CD14-positive monocyte (primary cell): ENCODE data around the gene IKBKE. TPM values are rescaled to one million over a fixed set of nuclear protein-coding genes. Genes with fewer than 3 reads are reported as not detected.

Experiments used
- DNase-seq, 3 donors: peaks; one replicate each; pipeline ENCODE4 v3.0.0-alpha.2; 2011 to 2022
- H2AFZ ChIP-seq: 2 replicates; pipeline ENCODE4 v1.6.0; 2012; ENCODE audit warnings: mild to moderate bottlenecking, low read depth, low read length, inconsistent platforms; ENCODE audit not compliant: insufficient read depth, poor library complexity, severe bottlenecking
- H3K27ac ChIP-seq, 2 donors: 1 replicate in 1 of 2; 2 replicates in 1 of 2; pipeline ENCODE4 v1.5.1; 2012 to 2013; ENCODE audit warnings: low read length in 2 of 2, control low read depth in 1 of 2, inconsistent platforms in 1 of 2, low read depth in 1 of 2, mild to moderate bottlenecking in 1 of 2
- H3K27me3 ChIP-seq, 2 donors: one replicate each; pipeline versions ENCODE4 v1.6.0 to v1.6.1; 2011 to 2013; ENCODE audit warnings: low read length in 2 of 2; ENCODE audit not compliant: control insufficient read depth in 2 of 2, insufficient read depth in 2 of 2
- H3K36me3 ChIP-seq, 2 donors: replicated peaks in 1 of 2; 1 replicate in 1 of 2; 2 replicates in 1 of 2; pipeline versions ENCODE4 v1.5.1 to v1.6.1; 2012 to 2013; ENCODE audit warnings: low read length in 2 of 2, control low read depth in 1 of 2, inconsistent platforms in 1 of 2, mild to moderate bottlenecking in 1 of 2; ENCODE audit not compliant: insufficient read depth in 2 of 2, control insufficient read depth in 1 of 2
- H3K4me1 ChIP-seq, 2 donors: 1 replicate in 1 of 2; 2 replicates in 1 of 2; pipeline versions ENCODE4 v1.5.1 to v1.6.1; 2012 to 2013; ENCODE audit warnings: low read length in 2 of 2, control low read depth in 1 of 2, inconsistent platforms in 1 of 2, mild to moderate bottlenecking in 1 of 2, moderate library complexity in 1 of 2; ENCODE audit not compliant: insufficient read depth in 2 of 2, control insufficient read depth in 1 of 2
- H3K4me2 ChIP-seq: replicated peaks from 2 replicates; pipeline ENCODE3; 2012; ENCODE audit warnings: low read length, moderate library complexity, mild to moderate bottlenecking; ENCODE audit not compliant: poor library complexity, severe bottlenecking; ENCODE audit errors: extremely low read depth
- H3K4me3 ChIP-seq, 3 experiments: fragments of 200-600 bp in 1 of 3; sonication (generic) in 1 of 3; replicated peaks in 1 of 3; 1 replicate in 2 of 3; 2 replicates in 1 of 3; pipeline ENCODE4 v1.5.1; 2011 to 2013; ENCODE audit warnings: low read length in 3 of 3, mild to moderate bottlenecking in 3 of 3, control low read depth in 2 of 3, low read depth in 2 of 3, inconsistent platforms in 1 of 3, moderate library complexity in 1 of 3
- H3K79me2 ChIP-seq: 2 replicates; pipeline ENCODE4 v1.6.0; 2012; ENCODE audit warnings: mild to moderate bottlenecking, control low read depth, inconsistent platforms, low read length, moderate library complexity; ENCODE audit not compliant: insufficient read depth
- H3K9ac ChIP-seq: 2 replicates; pipeline ENCODE4 v1.6.0; 2017; ENCODE audit warnings: low read length, mild to moderate bottlenecking; ENCODE audit not compliant: insufficient read depth, poor library complexity, severe bottlenecking
- H3K9me3 ChIP-seq, 2 donors: replicated peaks in 1 of 2; 1 replicate in 1 of 2; 2 replicates in 1 of 2; pipeline versions ENCODE4 v1.5.1 to v1.6.1; 2012 to 2013; ENCODE audit warnings: low read length in 2 of 2, control low read depth in 1 of 2; ENCODE audit not compliant: control insufficient read depth in 1 of 2, insufficient read depth in 1 of 2
- H4K20me1 ChIP-seq: 2 replicates; pipeline ENCODE4 v1.6.0; 2012; ENCODE audit warnings: mild to moderate bottlenecking, low read length, control low read depth, moderate library complexity; ENCODE audit not compliant: insufficient read depth
- H3K27ac Mint-ChIP-seq, 7 donors: one replicate each; pipeline ENCODE4 v1.8.0; 2020; ENCODE audit warnings: mild to moderate bottlenecking in 7 of 7, mixed read lengths in 7 of 7, moderate library complexity in 6 of 7, inconsistent platforms in 2 of 7
- H3K27me3 Mint-ChIP-seq, 3 donors: one replicate each; pipeline ENCODE4 v1.8.0; 2021 to 2022; ENCODE audit warnings: low read depth in 3 of 3, mild to moderate bottlenecking in 3 of 3, mixed read lengths in 3 of 3, moderate library complexity in 3 of 3, inconsistent platforms in 1 of 3
- H3K36me3 Mint-ChIP-seq, 2 donors: one replicate each; pipeline ENCODE4 v1.8.0; 2020; ENCODE audit warnings: mixed read lengths in 2 of 2, inconsistent platforms in 1 of 2, mild to moderate bottlenecking in 1 of 2
- H3K4me1 Mint-ChIP-seq: one replicate; pipeline ENCODE4 v1.8.0; 2020; ENCODE audit warnings: mild to moderate bottlenecking, mixed read lengths
- H3K4me3 Mint-ChIP-seq, 2 donors: one replicate each; pipeline ENCODE4 v1.8.0; 2020; ENCODE audit warnings: mild to moderate bottlenecking in 2 of 2, mixed read lengths in 2 of 2, moderate library complexity in 1 of 2
- H3K9me3 Mint-ChIP-seq, 7 donors: one replicate each; pipeline ENCODE4 v1.8.0; 2020 to 2022; ENCODE audit warnings: mixed read lengths in 7 of 7, mild to moderate bottlenecking in 6 of 7, moderate library complexity in 6 of 7, inconsistent platforms in 2 of 7
- WGBS: methylation state at CpG from one replicate; pipeline ENCODE4 v1.1.5; 2013; ENCODE audit warnings: missing lambda C conversion rate; ENCODE audit not compliant: insufficient coverage; 5-methylcytosine and 5-hydroxymethylcytosine counted together
- intact Hi-C, 2 donors: fragments of 100-400 bp; cut with micrococcal nuclease; formaldehyde crosslinking; loops; one replicate each; pipeline versions ENCODE4 v1.15.0 to v1.15.1; 2023
- polyA plus RNA-seq, 3 donors: library from polyadenylated mRNA; depleted of rRNA in 1 of 3; unstranded in 2 of 3; stranded (reverse) in 1 of 3; fragments of 300-500 nt in 2 of 3; fragments of >200 nt in 1 of 3; fragmentation: Illumina TruSeq in 2 of 3; gene quantifications; 1 replicate in 2 of 3; 2 replicates in 1 of 3; pipeline ENCODE4 v1.2.3, GENCODE V29; 2012 to 2021
- TF ChIP-seq, protein P1 (sequence below): fragments of 200-600 bp; IDR thresholded peaks from one replicate; pipeline ENCODE4 v1.8.0; 2022; ENCODE audit warnings: antibody characterized with exemption, mild to moderate bottlenecking

Gene IKBKE
- polyA plus RNA-seq, 3 donors = 35.6 to 40.7 (median 37.6) TPM

DNA sequence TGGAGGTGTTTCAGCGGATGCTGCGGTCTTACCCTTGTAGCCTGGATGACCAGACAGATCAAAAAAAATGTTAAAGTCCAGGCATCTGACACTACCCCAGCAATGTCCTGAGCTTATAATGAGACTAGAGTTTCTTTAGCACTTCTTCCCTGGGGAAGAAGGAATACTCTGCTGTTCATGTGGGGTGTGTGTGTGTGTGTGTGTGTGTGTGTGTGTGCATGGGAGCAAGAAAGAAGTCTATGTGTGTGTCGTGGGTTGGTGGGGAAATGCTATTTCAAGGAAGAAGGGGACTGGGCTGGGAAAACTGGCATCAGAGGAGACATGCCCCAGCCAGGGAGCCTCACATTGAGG lies 34.1 kb downstream of the IKBKE start:
- peak overlapping the region; percentile 50 for H3K4me2 ChIP-seq
- H3K4me1 ChIP-seq = peaks cover 37 to 65% of the 10 kb centered on the region in 2 donors
- H4K20me1 ChIP-seq = no peaks in the 10 kb centered on the region
- peak overlapping the region in 1 of 3 experiments; percentile 14 for H3K4me3 ChIP-seq
- Mint-ChIP-seq H3K27ac (peak overlapping the region; percentile 74 to 91 (median 83)), H3K36me3 (peaks cover 12 to 19% of the 10 kb centered on the region in 2 donors), H3K9me3 (peaks cover 0 to 8% (median 5%) of the 10 kb centered on the region in 7 donors), H3K4me1 (peaks cover 61% of the 10 kb centered on the region), H3K4me3 (peak overlapping the region in 1 of 2 donors; percentile 76), H3K27me3 (peaks cover 38 to 47% (median 39%) of the 10 kb centered on the region in 3 donors)
- DNase-seq = no peak
- intact Hi-C loops = loop anchor here in 1 of 2 donors (2.0 kb wide), 2 partner anchors 36 to 74 kb away; no protein-coding TSS in a partner anchor
- H3K36me3 ChIP-seq = peaks cover 3 to 8% of the 10 kb centered on the region in 2 donors
- no peak overlapping the region for H2AFZ ChIP-seq
- H3K9me3 ChIP-seq = no peaks in the 10 kb centered on the region
- H3K27ac ChIP-seq = no peak overlapping the region
- no peak overlapping the region for H3K9ac ChIP-seq
- no peaks in the 10 kb centered on the region for H3K79me2 ChIP-seq
- WGBS = 17% methylated on average over 1 of the region's 3 CpGs
- H3K27me3 ChIP-seq = peaks cover 21 to 36% of the 10 kb centered on the region in 2 donors
- TF ChIP-seq, protein P1, sequence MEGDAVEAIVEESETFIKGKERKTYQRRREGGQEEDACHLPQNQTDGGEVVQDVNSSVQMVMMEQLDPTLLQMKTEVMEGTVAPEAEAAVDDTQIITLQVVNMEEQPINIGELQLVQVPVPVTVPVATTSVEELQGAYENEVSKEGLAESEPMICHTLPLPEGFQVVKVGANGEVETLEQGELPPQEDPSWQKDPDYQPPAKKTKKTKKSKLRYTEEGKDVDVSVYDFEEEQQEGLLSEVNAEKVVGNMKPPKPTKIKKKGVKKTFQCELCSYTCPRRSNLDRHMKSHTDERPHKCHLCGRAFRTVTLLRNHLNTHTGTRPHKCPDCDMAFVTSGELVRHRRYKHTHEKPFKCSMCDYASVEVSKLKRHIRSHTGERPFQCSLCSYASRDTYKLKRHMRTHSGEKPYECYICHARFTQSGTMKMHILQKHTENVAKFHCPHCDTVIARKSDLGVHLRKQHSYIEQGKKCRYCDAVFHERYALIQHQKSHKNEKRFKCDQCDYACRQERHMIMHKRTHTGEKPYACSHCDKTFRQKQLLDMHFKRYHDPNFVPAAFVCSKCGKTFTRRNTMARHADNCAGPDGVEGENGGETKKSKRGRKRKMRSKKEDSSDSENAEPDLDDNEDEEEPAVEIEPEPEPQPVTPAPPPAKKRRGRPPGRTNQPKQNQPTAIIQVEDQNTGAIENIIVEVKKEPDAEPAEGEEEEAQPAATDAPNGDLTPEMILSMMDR = no peak

DNA sequence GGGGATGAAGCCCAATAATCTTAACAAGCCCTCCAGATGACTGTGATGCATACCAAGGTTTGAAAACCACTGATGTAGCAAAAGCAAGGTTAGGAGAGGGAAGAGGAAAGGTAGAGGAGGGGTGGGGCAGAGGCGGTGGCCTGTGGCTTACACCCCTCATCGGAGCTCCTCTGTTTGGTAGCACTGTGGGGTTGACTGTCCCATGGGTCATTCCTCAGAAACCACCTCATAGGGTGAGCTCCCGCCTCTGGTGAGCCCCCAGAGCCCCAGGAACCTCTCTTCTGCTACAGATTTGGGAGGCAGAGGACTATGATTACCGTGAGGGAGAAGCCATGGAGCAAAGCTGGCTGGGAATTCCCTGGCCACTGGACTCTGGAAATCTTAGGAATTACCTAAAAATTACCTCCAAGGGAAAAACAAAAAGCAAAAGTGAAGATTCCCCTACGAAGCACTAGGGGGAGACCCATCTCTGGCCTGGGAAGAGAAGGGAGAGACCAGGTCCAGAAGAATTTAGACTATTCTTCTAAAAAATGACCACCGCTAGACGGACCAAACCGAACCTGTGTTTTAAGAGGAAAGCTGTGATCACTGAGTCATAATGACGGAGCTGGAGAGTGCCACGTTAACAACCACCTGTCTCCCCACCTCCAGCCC lies 35.6 kb downstream of the IKBKE start:
- DNase-seq = peak in 1 of 3 donors; percentile 37
- peaks cover 0 to 8% (median 5%) of the 10 kb centered on the region in 7 donors for H3K9me3 Mint-ChIP-seq
- H3K27ac ChIP-seq = no peak overlapping the region
- no peak overlapping the region for H3K9ac ChIP-seq
- H2AFZ ChIP-seq = no peak overlapping the region
- H3K36me3 ChIP-seq = no peaks in the 10 kb centered on the region
- H4K20me1 ChIP-seq = no peaks in the 10 kb centered on the region
- H3K4me1 Mint-ChIP-seq = peaks cover 61% of the 10 kb centered on the region
- peaks cover 51 to 61% (median 51%) of the 10 kb centered on the region in 3 donors for H3K27me3 Mint-ChIP-seq
- no CpG with 5 or more reads among the region's 10 CpGs for WGBS
- H3K79me2 ChIP-seq = no peaks in the 10 kb centered on the region
- intact Hi-C loops = loop anchor here in 1 of 2 donors (2.0 kb wide), 2 partner anchors 37 to 73 kb away; no protein-coding TSS in a partner anchor
- no peak overlapping the region for H3K4me3 ChIP-seq
- TF ChIP-seq, protein P1 = peak; percentile 72
- H3K27ac Mint-ChIP-seq = peak overlapping the region in 4 of 7 donors; percentile 54 to 79 (median 68)
- peaks cover 12 to 16% of the 10 kb centered on the region in 2 donors for H3K36me3 Mint-ChIP-seq
- no peak overlapping the region for H3K4me2 ChIP-seq
- peak overlapping the region in 1 of 2 donors; percentile 91 for H3K4me3 Mint-ChIP-seq
- peaks cover 37 to 65% of the 10 kb centered on the region in 2 donors for H3K4me1 ChIP-seq
- peaks cover 32 to 51% of the 10 kb centered on the region in 2 donors for H3K27me3 ChIP-seq
- H3K9me3 ChIP-seq = no peaks in the 10 kb centered on the region
